ENCODE measurements around the gene WDR90.
A peak's percentile ranks its signal among the peaks of the same experiment; 100 is the strongest.
"Not testable (repeated sequence)": the region's sequence is repeated elsewhere in the genome, so short reads cannot be mapped to it uniquely, and the experiment has no call there.

DNA sequence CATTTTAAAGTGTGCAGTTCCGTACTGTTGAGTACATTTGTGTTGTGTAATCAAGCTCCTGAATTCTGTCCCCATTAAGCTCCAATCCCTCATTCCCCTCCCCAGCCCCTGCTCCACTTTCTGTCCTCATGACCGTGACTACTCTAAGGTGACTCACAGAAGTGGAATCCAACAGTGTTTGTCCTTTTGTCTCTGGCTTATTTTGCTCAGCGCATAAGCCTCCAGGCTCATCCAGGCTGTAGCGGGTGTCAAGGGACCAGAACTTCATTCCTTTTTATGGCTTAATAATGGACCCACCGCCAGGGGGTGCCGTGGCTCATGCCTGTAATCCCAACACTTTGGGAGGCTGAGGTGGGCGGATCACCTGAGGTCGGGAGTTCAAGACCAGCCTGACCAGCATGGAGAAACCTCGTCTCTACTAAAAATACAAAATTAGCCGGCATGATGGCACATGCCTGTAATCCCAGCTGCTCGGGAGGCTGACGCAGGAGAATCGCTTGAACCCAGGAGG, 63.6 kb downstream of the WDR90 start:
- TF ChIP-seq, protein P1, sequence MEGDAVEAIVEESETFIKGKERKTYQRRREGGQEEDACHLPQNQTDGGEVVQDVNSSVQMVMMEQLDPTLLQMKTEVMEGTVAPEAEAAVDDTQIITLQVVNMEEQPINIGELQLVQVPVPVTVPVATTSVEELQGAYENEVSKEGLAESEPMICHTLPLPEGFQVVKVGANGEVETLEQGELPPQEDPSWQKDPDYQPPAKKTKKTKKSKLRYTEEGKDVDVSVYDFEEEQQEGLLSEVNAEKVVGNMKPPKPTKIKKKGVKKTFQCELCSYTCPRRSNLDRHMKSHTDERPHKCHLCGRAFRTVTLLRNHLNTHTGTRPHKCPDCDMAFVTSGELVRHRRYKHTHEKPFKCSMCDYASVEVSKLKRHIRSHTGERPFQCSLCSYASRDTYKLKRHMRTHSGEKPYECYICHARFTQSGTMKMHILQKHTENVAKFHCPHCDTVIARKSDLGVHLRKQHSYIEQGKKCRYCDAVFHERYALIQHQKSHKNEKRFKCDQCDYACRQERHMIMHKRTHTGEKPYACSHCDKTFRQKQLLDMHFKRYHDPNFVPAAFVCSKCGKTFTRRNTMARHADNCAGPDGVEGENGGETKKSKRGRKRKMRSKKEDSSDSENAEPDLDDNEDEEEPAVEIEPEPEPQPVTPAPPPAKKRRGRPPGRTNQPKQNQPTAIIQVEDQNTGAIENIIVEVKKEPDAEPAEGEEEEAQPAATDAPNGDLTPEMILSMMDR (IDR thresholded peaks at IDR 0.05), result peak; percentile 68
- not testable (repeated sequence) for TF ChIP-seq RARB (CRISPR knock-in tag; IDR thresholded peaks at IDR 0.05)
